Measurements from ENCODE around the gene NHSL2. TPM values are rescaled to one million over a fixed set of nuclear protein-coding genes. Genes with fewer than 3 reads are reported as not detected.

Gene NHSL2
- total and polyA plus RNA-seq, 2 of the 13 experiments (the other 11 are each of a cell fraction or from before 2014, with no cell fraction given), result not detected

DNA sequence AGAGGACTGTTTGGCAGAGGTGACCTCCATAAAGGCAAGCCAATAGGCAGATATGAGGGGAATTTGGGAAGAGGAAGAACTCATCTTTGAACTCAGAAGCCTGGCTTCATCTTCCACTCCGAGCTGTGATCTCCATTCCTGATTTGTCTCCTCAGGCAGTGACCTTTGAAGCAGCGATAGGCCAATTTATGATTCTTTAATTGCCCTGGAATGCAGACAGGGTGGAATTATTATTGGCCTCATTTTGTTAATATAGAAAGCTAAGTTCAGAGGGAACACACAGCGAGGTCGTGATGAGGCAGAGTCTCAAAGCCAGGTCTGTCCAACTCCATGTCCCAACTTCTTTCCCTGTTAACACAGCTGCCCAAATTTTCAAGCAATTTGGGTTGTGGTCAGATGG lies 204.2 kb downstream of the NHSL2 start:
- Histone ChIP-seq H3K4me2 (ENCODE audit: low read depth, low read length) (no peak overlapping the region), H2AFZ (ENCODE audit: low read length) (no peak overlapping the region), H3K9me3 (ENCODE audit: low read length) (no peaks in the 10 kb centered on the region), H3K79me2 (ENCODE audit: insufficient read depth, low read length) (no peaks in the 10 kb centered on the region), H3K36me3 (replicated peaks in 1 of 2; ENCODE audit: control insufficient read depth in 1 of 2, insufficient read depth in 2 of 2, low read length in 2 of 2) (no peaks in the 10 kb centered on the region), H3K4me3 (replicated peaks in 1 of 3; ENCODE audit: insufficient read depth in 1 of 3, low read depth in 2 of 3, low read length in 3 of 3) (no peak overlapping the region), H4K20me1 (ENCODE audit: insufficient read depth, low read length) (no peaks in the 10 kb centered on the region), H3K4me1 (ENCODE audit: insufficient read depth, low read length) (no peaks in the 10 kb centered on the region), H3K9ac (ENCODE audit: insufficient read depth, low read depth, low read length) (no peak overlapping the region), H3K27ac (ENCODE audit: extremely low read length, insufficient read depth, low read length) (no peak overlapping the region), H3K27me3 (ENCODE audit: control insufficient read depth in 1 of 2, insufficient read depth in 2 of 2, low read length in 2 of 2) (no peaks in the 10 kb centered on the region)
- no TSS peak for BruUV-seq (replicated peaks)
- ChIA-PET CTCF (ENCODE audit: low intra/inter-chr PET ratio, low total read pairs) (no interaction called here), POLR2A (no interaction called here)
- intact Hi-C loops (cut with micrococcal nuclease; ENCODE audit: unreplicated experiment) (no loop called here), in situ Hi-C loops (cut with HindIII; ENCODE audit: extremely low pct_ligation_motif_present, low pct_unique_long_range_greater_than_20kb) (no loop called here)
- WGBS (ENCODE audit: low lambda C conversion rate), result 0% methylated on average over 1 of the region's 4 CpGs
- no peak for ATAC-seq
- no peak for FAIRE-seq
- DNase-seq (ENCODE audit: low spot score), result no peak
- TF ChIP-seq ZNF768 (CRISPR knock-in tag; IDR thresholded peaks at IDR 0.05) (no peak), ZNF775 (CRISPR knock-in tag; IDR thresholded peaks at IDR 0.05; ENCODE audit: borderline replicate concordance) (no peak), TRIM24 (CRISPR knock-in tag; IDR thresholded peaks at IDR 0.05) (no peak), NFIC (IDR thresholded peaks at IDR 0.05; ENCODE audit: low read length) (no peak), ARHGAP35 (CRISPR knock-in tag; IDR thresholded peaks at IDR 0.05; ENCODE audit: borderline replicate concordance) (no peak), TCF7L2 (IDR thresholded peaks at IDR 0.05; ENCODE audit: low read depth, low read length) (no peak), POGZ (CRISPR knock-in tag; IDR thresholded peaks at IDR 0.05) (no peak), CHD4 (IDR thresholded peaks at IDR 0.05; ENCODE audit: borderline replicate concordance, low read length) (no peak), DNMT3B (CRISPR knock-in tag; conservative IDR thresholded peaks at IDR 0.05) (no peak), ADNP (CRISPR knock-in tag; IDR thresholded peaks at IDR 0.05) (no peak), EED (CRISPR knock-in tag; IDR thresholded peaks at IDR 0.05) (no peak), NR2F1 (CRISPR knock-in tag; IDR thresholded peaks at IDR 0.05) (no peak)
- TF ChIP-seq, protein P1, sequence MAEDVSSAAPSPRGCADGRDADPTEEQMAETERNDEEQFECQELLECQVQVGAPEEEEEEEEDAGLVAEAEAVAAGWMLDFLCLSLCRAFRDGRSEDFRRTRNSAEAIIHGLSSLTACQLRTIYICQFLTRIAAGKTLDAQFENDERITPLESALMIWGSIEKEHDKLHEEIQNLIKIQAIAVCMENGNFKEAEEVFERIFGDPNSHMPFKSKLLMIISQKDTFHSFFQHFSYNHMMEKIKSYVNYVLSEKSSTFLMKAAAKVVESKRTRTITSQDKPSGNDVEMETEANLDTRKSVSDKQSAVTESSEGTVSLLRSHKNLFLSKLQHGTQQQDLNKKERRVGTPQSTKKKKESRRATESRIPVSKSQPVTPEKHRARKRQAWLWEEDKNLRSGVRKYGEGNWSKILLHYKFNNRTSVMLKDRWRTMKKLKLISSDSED (CRISPR knock-in tag; IDR thresholded peaks at IDR 0.05), result no peak
- TF ChIP-seq, protein P2, sequence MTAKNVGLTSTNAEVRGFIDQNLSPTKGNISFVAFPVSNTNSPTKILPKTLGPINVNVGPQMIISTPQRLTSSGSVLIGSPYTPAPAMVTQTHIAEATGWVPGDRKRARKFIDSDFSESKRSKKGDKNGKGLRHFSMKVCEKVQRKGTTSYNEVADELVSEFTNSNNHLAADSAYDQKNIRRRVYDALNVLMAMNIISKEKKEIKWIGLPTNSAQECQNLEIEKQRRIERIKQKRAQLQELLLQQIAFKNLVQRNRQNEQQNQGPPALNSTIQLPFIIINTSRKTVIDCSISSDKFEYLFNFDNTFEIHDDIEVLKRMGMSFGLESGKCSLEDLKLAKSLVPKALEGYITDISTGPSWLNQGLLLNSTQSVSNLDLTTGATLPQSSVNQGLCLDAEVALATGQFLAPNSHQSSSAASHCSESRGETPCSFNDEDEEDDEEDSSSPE (CRISPR knock-in tag; IDR thresholded peaks at IDR 0.05), result no peak
- TF ChIP-seq, protein P3, sequence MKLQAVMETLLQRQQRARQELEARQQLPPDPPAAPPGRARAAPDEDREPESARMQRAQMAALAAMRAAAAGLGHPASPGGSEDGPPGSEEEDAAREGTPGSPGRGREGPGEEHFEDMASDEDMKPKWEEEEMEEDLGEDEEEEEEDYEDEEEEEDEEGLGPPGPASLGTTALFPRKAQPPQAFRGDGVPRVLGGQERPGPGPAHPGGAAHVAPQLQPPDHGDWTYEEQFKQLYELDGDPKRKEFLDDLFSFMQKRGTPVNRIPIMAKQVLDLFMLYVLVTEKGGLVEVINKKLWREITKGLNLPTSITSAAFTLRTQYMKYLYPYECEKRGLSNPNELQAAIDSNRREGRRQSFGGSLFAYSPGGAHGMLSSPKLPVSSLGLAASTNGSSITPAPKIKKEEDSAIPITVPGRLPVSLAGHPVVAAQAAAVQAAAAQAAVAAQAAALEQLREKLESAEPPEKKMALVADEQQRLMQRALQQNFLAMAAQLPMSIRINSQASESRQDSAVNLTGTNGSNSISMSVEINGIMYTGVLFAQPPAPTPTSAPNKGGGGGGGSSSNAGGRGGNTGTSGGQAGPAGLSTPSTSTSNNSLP (IDR thresholded peaks at IDR 0.05; ENCODE audit: low read depth, low read length), result no peak
- TF ChIP-seq, protein P4, sequence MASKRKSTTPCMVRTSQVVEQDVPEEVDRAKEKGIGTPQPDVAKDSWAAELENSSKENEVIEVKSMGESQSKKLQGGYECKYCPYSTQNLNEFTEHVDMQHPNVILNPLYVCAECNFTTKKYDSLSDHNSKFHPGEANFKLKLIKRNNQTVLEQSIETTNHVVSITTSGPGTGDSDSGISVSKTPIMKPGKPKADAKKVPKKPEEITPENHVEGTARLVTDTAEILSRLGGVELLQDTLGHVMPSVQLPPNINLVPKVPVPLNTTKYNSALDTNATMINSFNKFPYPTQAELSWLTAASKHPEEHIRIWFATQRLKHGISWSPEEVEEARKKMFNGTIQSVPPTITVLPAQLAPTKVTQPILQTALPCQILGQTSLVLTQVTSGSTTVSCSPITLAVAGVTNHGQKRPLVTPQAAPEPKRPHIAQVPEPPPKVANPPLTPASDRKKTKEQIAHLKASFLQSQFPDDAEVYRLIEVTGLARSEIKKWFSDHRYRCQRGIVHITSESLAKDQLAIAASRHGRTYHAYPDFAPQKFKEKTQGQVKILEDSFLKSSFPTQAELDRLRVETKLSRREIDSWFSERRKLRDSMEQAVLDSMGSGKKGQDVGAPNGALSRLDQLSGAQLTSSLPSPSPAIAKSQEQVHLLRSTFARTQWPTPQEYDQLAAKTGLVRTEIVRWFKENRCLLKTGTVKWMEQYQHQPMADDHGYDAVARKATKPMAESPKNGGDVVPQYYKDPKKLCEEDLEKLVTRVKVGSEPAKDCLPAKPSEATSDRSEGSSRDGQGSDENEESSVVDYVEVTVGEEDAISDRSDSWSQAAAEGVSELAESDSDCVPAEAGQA (IDR thresholded peaks at IDR 0.05; ENCODE audit: low read depth), result no peak
- TF ChIP-seq, protein P4 (CRISPR knock-in tag; IDR thresholded peaks at IDR 0.05; ENCODE audit: borderline replicate concordance), result no peak

Measured in HepG2 (cell line).